ENCODE results near the gene MYO15A. TPM values are rescaled to one million over a fixed set of nuclear protein-coding genes. Genes with fewer than 3 reads are reported as not detected.

Gene MYO15A
- total RNA-seq, 1 donor from 2014 or later: 1.6 TPM

GRCh38 chr17:18179196-18179595 lies 70.6 kb downstream of the MYO15A start:
- no peaks in the 10 kb centered on the region for H3K36me3 Mint-ChIP-seq (ENCODE audit: low read depth, unreplicated experiment)
- no peaks in the 10 kb centered on the region for H3K9me3 Mint-ChIP-seq (ENCODE audit: unreplicated experiment)
- no peak for TF ChIP-seq CTCF (IDR thresholded peaks at IDR 0.05; ENCODE audit: unreplicated experiment)
- DNase-seq (ENCODE audit: low spot score): no peak
- H3K4me1 Mint-ChIP-seq (ENCODE audit: unreplicated experiment): peaks cover 5% of the 10 kb centered on the region
- no peak overlapping the region for H3K27ac Mint-ChIP-seq (ENCODE audit: unreplicated experiment)
- H3K27me3 Mint-ChIP-seq (ENCODE audit: unreplicated experiment): peaks cover 4% of the 10 kb centered on the region
- H3K4me3 Mint-ChIP-seq (ENCODE audit: unreplicated experiment): no peak overlapping the region

GRCh38 chr17:18179804-18180203 lies 71.2 kb downstream of the MYO15A start:
- H3K4me3 Mint-ChIP-seq (ENCODE audit: unreplicated experiment): no peak overlapping the region
- no peaks in the 10 kb centered on the region for H3K36me3 Mint-ChIP-seq (ENCODE audit: low read depth, unreplicated experiment)
- H3K27me3 Mint-ChIP-seq (ENCODE audit: unreplicated experiment): peaks cover 4% of the 10 kb centered on the region
- TF ChIP-seq CTCF (IDR thresholded peaks at IDR 0.05; ENCODE audit: unreplicated experiment): no peak
- peaks cover 6% of the 10 kb centered on the region for H3K4me1 Mint-ChIP-seq (ENCODE audit: unreplicated experiment)
- H3K27ac Mint-ChIP-seq (ENCODE audit: unreplicated experiment): no peak overlapping the region
- no peak for DNase-seq (ENCODE audit: low spot score)
- H3K9me3 Mint-ChIP-seq (ENCODE audit: unreplicated experiment): no peaks in the 10 kb centered on the region

GRCh38 chr17:18181358-18181757 lies 72.8 kb downstream of the MYO15A start:
- no peak overlapping the region for H3K27ac Mint-ChIP-seq (ENCODE audit: unreplicated experiment)
- no peak for TF ChIP-seq CTCF (IDR thresholded peaks at IDR 0.05; ENCODE audit: unreplicated experiment)

GRCh38 chr17:18182110-18182977 lies 73.8 kb downstream of the MYO15A start:
- Mint-ChIP-seq H3K4me1 (ENCODE audit: unreplicated experiment) (peaks cover 32% of the 10 kb centered on the region), H3K36me3 (ENCODE audit: low read depth, unreplicated experiment) (peaks cover 5% of the 10 kb centered on the region), H3K27me3 (ENCODE audit: unreplicated experiment) (peaks cover 7% of the 10 kb centered on the region), H3K9me3 (ENCODE audit: unreplicated experiment) (no peaks in the 10 kb centered on the region), H3K27ac (ENCODE audit: unreplicated experiment) (peak overlapping the region; percentile 94), H3K4me3 (ENCODE audit: unreplicated experiment) (peak overlapping the region; percentile 93)
- TF ChIP-seq CTCF (IDR thresholded peaks at IDR 0.05; ENCODE audit: unreplicated experiment): no peak
- DNase-seq (ENCODE audit: low spot score): peak; percentile 18

More at GRCh38 chr17:18181358-18181757, 72.8 kb downstream of the MYO15A start:
- no peak for DNase-seq (ENCODE audit: low spot score)
- Mint-ChIP-seq H3K4me1 (ENCODE audit: unreplicated experiment) (peaks cover 22% of the 10 kb centered on the region), H3K4me3 (ENCODE audit: unreplicated experiment) (no peak overlapping the region), H3K36me3 (ENCODE audit: low read depth, unreplicated experiment) (no peaks in the 10 kb centered on the region), H3K9me3 (ENCODE audit: unreplicated experiment) (no peaks in the 10 kb centered on the region), H3K27me3 (ENCODE audit: unreplicated experiment) (peaks cover 7% of the 10 kb centered on the region)

- Mint-ChIP-seq H3K27me3 (ENCODE audit: unreplicated experiment) (peaks cover 7% of the 10 kb centered on the region), H3K36me3 (ENCODE audit: low read depth, unreplicated experiment) (peaks cover 5% of the 10 kb centered on the region)
- no peak for TF ChIP-seq CTCF (IDR thresholded peaks at IDR 0.05; ENCODE audit: unreplicated experiment)
These were observed 74.4 kb downstream of the MYO15A start for GRCh38 chr17:18182978-18183333.

More at GRCh38 chr17:18182978-18183333, 74.4 kb downstream of the MYO15A start:
- peak; percentile 71 for DNase-seq (ENCODE audit: low spot score)
- H3K4me3 Mint-ChIP-seq (ENCODE audit: unreplicated experiment): peak overlapping the region; percentile 93
- H3K9me3 Mint-ChIP-seq (ENCODE audit: unreplicated experiment): no peaks in the 10 kb centered on the region
- H3K27ac Mint-ChIP-seq (ENCODE audit: unreplicated experiment): peak overlapping the region; percentile 94
- peaks cover 37% of the 10 kb centered on the region for H3K4me1 Mint-ChIP-seq (ENCODE audit: unreplicated experiment)
